DOHH2 (cell line): Measurements from ENCODE around the gene CAMK1G.

Source experiments
- H3F3A ChIP-seq: fragments of 200-600 bp; sonication (generic), shearing (Covaris generic); 2 replicates; pipeline ENCODE4 v1.6.0; 2016; ENCODE audit warnings: antibody characterized with exemption, mild to moderate bottlenecking; ENCODE audit not compliant: control insufficient read depth, insufficient read depth
- H3K27ac ChIP-seq: fragments of 200-600 bp; sonication (generic); 2 replicates; pipeline ENCODE4 v1.5.1; 2014; ENCODE audit warnings: low read depth, mild to moderate bottlenecking, low read length, moderate library complexity
- H3K27me3 ChIP-seq: fragments of 200-600 bp; sonication (generic); 2 replicates; pipeline ENCODE4 v1.6.1; 2014; ENCODE audit warnings: mild to moderate bottlenecking, low read length, mixed read lengths; ENCODE audit not compliant: control insufficient read depth
- H3K36me3 ChIP-seq: fragments of 200-600 bp; sonication (generic); 2 replicates; pipeline ENCODE4 v1.6.1; 2014; ENCODE audit warnings: mild to moderate bottlenecking, low read length, moderate library complexity, mixed read lengths; ENCODE audit not compliant: control insufficient read depth
- H3K4me1 ChIP-seq: fragments of 200-600 bp; sonication (generic); 2 replicates; pipeline ENCODE4 v1.6.1; 2014; ENCODE audit warnings: mild to moderate bottlenecking, low read length, mixed read lengths; ENCODE audit not compliant: control insufficient read depth
- H3K4me2 ChIP-seq: fragments of 200-600 bp; sonication (generic); 2 replicates; pipeline ENCODE4 v1.6.0; 2014; ENCODE audit warnings: mild to moderate bottlenecking, low read length, moderate library complexity
- H3K4me3 ChIP-seq: fragments of 200-600 bp; sonication (generic); 2 replicates; pipeline ENCODE4 v1.5.1; 2014; ENCODE audit warnings: mild to moderate bottlenecking, low read length, mixed read lengths
- H3K79me2 ChIP-seq: fragments of 200-600 bp; sonication (generic); 2 replicates; pipeline ENCODE4 v1.6.1; 2014; ENCODE audit warnings: mild to moderate bottlenecking, low read length, mixed read lengths; ENCODE audit not compliant: control insufficient read depth
- H3K9me2 ChIP-seq: fragments of 200-600 bp; sonication (generic); replicated peaks from 2 replicates; pipeline ENCODE4 v1.6.1; 2014; ENCODE audit warnings: mild to moderate bottlenecking, low read length, mixed read lengths; ENCODE audit not compliant: control insufficient read depth
- H3K9me3 ChIP-seq: fragments of 200-600 bp; sonication (generic); 2 replicates; pipeline ENCODE4 v1.6.1; 2014; ENCODE audit warnings: antibody characterized with exemption, low read length, mixed read lengths; ENCODE audit not compliant: control insufficient read depth, insufficient read depth
- H4K20me1 ChIP-seq: fragments of 200-600 bp; sonication (generic); 2 replicates; pipeline ENCODE4 v1.6.0; 2014; ENCODE audit warnings: low read depth, mild to moderate bottlenecking, antibody characterized with exemption, low read length, moderate library complexity; ENCODE audit not compliant: control insufficient read depth, insufficient read depth
- CTCF ChIP-seq: fragments of 200-600 bp; sonication (generic); IDR thresholded peaks from one replicate; pipeline ENCODE4 v1.5.1; 2014; ENCODE audit warnings: antibody characterized with exemption, mild to moderate bottlenecking, low read depth, low read length; ENCODE audit not compliant: poor library complexity, severe bottlenecking
- EZH2phosphoT487 ChIP-seq: fragments of 200-600 bp; sonication (generic); IDR thresholded peaks from 2 replicates; pipeline ENCODE4 v1.6.1; 2017; ENCODE audit warnings: borderline replicate concordance, mild to moderate bottlenecking, antibody characterized with exemption, low read length, moderate library complexity, mixed read lengths

Gene CAMK1G

GRCh38 chr1:209619696-209620486 is 36.4 kb downstream of the CAMK1G start:
- no peaks in the 10 kb centered on the region for H3K36me3 ChIP-seq
- no peak overlapping the region for H3K4me2 ChIP-seq

GRCh38 chr1:209620487-209620884 is 37.0 kb downstream of the CAMK1G start:
- TF ChIP-seq EZH2phosphoT487: no peak
- no peak for TF ChIP-seq CTCF
- Histone ChIP-seq H3K4me3 (no peak overlapping the region), H3K36me3 (no peaks in the 10 kb centered on the region), H3K79me2 (no peaks in the 10 kb centered on the region), H3K27me3 (no peaks in the 10 kb centered on the region), H4K20me1 (no peaks in the 10 kb centered on the region), H3K4me2 (no peak overlapping the region), H3K27ac (no peak overlapping the region), H3K9me3 (no peaks in the 10 kb centered on the region), H3K9me2 (no peaks in the 10 kb centered on the region), H3K4me1 (no peaks in the 10 kb centered on the region), H3F3A (no peaks in the 10 kb centered on the region)

More at GRCh38 chr1:209619696-209620486, 36.4 kb downstream of the CAMK1G start:
- Histone ChIP-seq H3K9me2 (no peaks in the 10 kb centered on the region), H3K4me1 (no peaks in the 10 kb centered on the region), H3K4me3 (no peak overlapping the region), H3F3A (no peaks in the 10 kb centered on the region), H3K9me3 (no peaks in the 10 kb centered on the region), H4K20me1 (no peaks in the 10 kb centered on the region), H3K27me3 (no peaks in the 10 kb centered on the region), H3K27ac (no peak overlapping the region), H3K79me2 (no peaks in the 10 kb centered on the region)
- no peak for TF ChIP-seq EZH2phosphoT487
- TF ChIP-seq CTCF: no peak

- no peaks in the 10 kb centered on the region for H3K79me2 ChIP-seq
- H3K4me2 ChIP-seq: no peak overlapping the region
- no peak overlapping the region for H3K4me3 ChIP-seq
- H3K9me2 ChIP-seq: no peaks in the 10 kb centered on the region
- H3K27me3 ChIP-seq: no peaks in the 10 kb centered on the region
- no peaks in the 10 kb centered on the region for H3K36me3 ChIP-seq
- TF ChIP-seq CTCF (no peak), EZH2phosphoT487 (no peak)
- no peak overlapping the region for H3K27ac ChIP-seq
- no peaks in the 10 kb centered on the region for H3K4me1 ChIP-seq
- H3F3A ChIP-seq: no peaks in the 10 kb centered on the region
- no peaks in the 10 kb centered on the region for H4K20me1 ChIP-seq
- no peaks in the 10 kb centered on the region for H3K9me3 ChIP-seq
Observed at GRCh38 chr1:209621286-209621685, 37.8 kb downstream of the CAMK1G start.
